GM12892 (cell line): ENCODE data around the gene TCF7L1.

Experiments used
- POLR2A ChIP-seq: IDR thresholded peaks from 2 replicates; pipeline ENCODE4 v1.6.1; 2011; ENCODE audit warnings: low read depth, low read length, control low read depth
- POLR2AphosphoS5 ChIP-seq: IDR thresholded peaks from 2 replicates; pipeline ENCODE4 v1.6.1; 2011; ENCODE audit warnings: low read depth, low read length, control low read depth

- TF ChIP-seq POLR2A (no peak), POLR2AphosphoS5 (no peak)
Measured at GRCh38 chr2:85178154-85178553, 45.0 kb downstream of the TCF7L1 start.
